H9 (cell line): Measurements from ENCODE around the gene SAG. TPM values are rescaled to one million over a fixed set of nuclear protein-coding genes. Genes with fewer than 3 reads are reported as not detected.

ENCODE experiments used
- DNase-seq: peaks from one replicate; pipeline ENCODE4 v3.0.0-alpha.2; 2017
- H2AFZ ChIP-seq: one replicate; pipeline ENCODE4 v1.6.1; 2013; ENCODE audit warnings: mild to moderate bottlenecking, low read length, control low read depth, moderate library complexity
- H2AK5ac ChIP-seq: 2 replicates; pipeline ENCODE4 v1.6.1; 2013; ENCODE audit warnings: low read length, control low read depth, mixed read lengths; ENCODE audit not compliant: insufficient read length
- H2BK120ac ChIP-seq: one replicate; pipeline ENCODE4 v1.6.1; 2013; ENCODE audit warnings: low read depth, mild to moderate bottlenecking, low read length, control low read depth, inconsistent platforms; ENCODE audit not compliant: poor library complexity, severe bottlenecking
- H2BK12ac ChIP-seq: 2 replicates; pipeline ENCODE4 v1.6.1; 2013; ENCODE audit warnings: low read length, control low read depth, mixed read lengths, low read depth; ENCODE audit not compliant: insufficient read length
- H2BK15ac ChIP-seq: 2 replicates; pipeline ENCODE4 v1.6.1; 2013; ENCODE audit warnings: low read depth, low read length, control low read depth
- H2BK20ac ChIP-seq: one replicate; pipeline ENCODE4 v1.6.1; 2013; ENCODE audit warnings: low read depth, mild to moderate bottlenecking, low read length, control low read depth, inconsistent platforms; ENCODE audit not compliant: poor library complexity, severe bottlenecking
- H2BK5ac ChIP-seq: 2 replicates; pipeline ENCODE4 v1.6.1; 2013; ENCODE audit warnings: low read length, control low read depth, mixed read lengths; ENCODE audit not compliant: insufficient read length
- H3K14ac ChIP-seq: 2 replicates; pipeline ENCODE4 v1.6.1; 2013; ENCODE audit warnings: low read length, control low read depth; ENCODE audit not compliant: insufficient read depth
- H3K18ac ChIP-seq: 2 replicates; pipeline ENCODE4 v1.6.1; 2013; ENCODE audit warnings: low read depth, mild to moderate bottlenecking, mixed read lengths, low read length, control low read depth; ENCODE audit not compliant: insufficient read length
- H3K23ac ChIP-seq: 2 replicates; pipeline ENCODE4 v1.6.1; 2013; ENCODE audit warnings: low read length, control low read depth, mixed read lengths, low read depth; ENCODE audit not compliant: insufficient read length
- H3K23me2 ChIP-seq: 2 replicates; pipeline ENCODE4 v1.6.1; 2013; ENCODE audit warnings: low read depth, mild to moderate bottlenecking, mixed read lengths, low read length, control low read depth; ENCODE audit not compliant: insufficient read length, poor library complexity, severe bottlenecking
- H3K27ac ChIP-seq: 2 replicates; pipeline ENCODE4 v1.5.1; 2013; ENCODE audit warnings: low read length, control low read depth, mixed read lengths, low read depth; ENCODE audit not compliant: insufficient read length
- H3K27me3 ChIP-seq: 2 replicates; pipeline ENCODE4 v1.6.1; 2013; ENCODE audit warnings: low read length, control low read depth, inconsistent platforms; ENCODE audit not compliant: insufficient read depth
- H3K4ac ChIP-seq: 2 replicates; pipeline ENCODE4 v1.6.1; 2013; ENCODE audit warnings: low read depth, mild to moderate bottlenecking, control low read depth, inconsistent platforms, low read length, moderate library complexity
- H3K4me1 ChIP-seq: 2 replicates; pipeline ENCODE4 v1.6.1; 2013; ENCODE audit warnings: low read length, control low read depth, inconsistent platforms; ENCODE audit not compliant: insufficient read depth
- H3K4me2 ChIP-seq: 2 replicates; pipeline ENCODE4 v1.6.1; 2013; ENCODE audit warnings: low read length, control low read depth, mixed read lengths; ENCODE audit not compliant: insufficient read length, insufficient read depth
- H3K56ac ChIP-seq: 2 replicates; pipeline ENCODE4 v1.6.1; 2013; ENCODE audit warnings: low read depth, mild to moderate bottlenecking, mixed read lengths, low read length, control low read depth; ENCODE audit not compliant: insufficient read length
- H3K79me1 ChIP-seq: 2 replicates; pipeline ENCODE4 v1.6.1; 2013; ENCODE audit warnings: low read depth, mild to moderate bottlenecking, moderate library complexity, low read length, control low read depth, inconsistent platforms; ENCODE audit not compliant: insufficient read depth, poor library complexity, severe bottlenecking
- H3K79me2 ChIP-seq: 2 replicates; pipeline ENCODE4 v1.6.1; 2013; ENCODE audit warnings: low read length, control low read depth, inconsistent platforms; ENCODE audit not compliant: insufficient read depth
- H3K9ac ChIP-seq: 2 replicates; pipeline ENCODE4 v1.6.1; 2013; ENCODE audit warnings: low read length, control low read depth, mixed read lengths; ENCODE audit not compliant: insufficient read length; ENCODE audit errors: extremely low read depth
- H3K9me3 ChIP-seq: one replicate; pipeline ENCODE4 v1.6.1; 2013; ENCODE audit warnings: low read depth, low read length, inconsistent platforms; ENCODE audit not compliant: control insufficient read depth
- H3T11ph ChIP-seq: one replicate; pipeline ENCODE4 v1.6.1; 2013; ENCODE audit warnings: mild to moderate bottlenecking, low read length, control low read depth, inconsistent platforms
- H4K20me1 ChIP-seq: one replicate; pipeline ENCODE4 v1.6.1; 2013; ENCODE audit not compliant: control insufficient read depth, insufficient read length, insufficient read depth
- H4K5ac ChIP-seq: 2 replicates; pipeline ENCODE4 v1.6.1; 2013; ENCODE audit warnings: low read depth, mild to moderate bottlenecking, mixed read lengths, low read length, control low read depth; ENCODE audit not compliant: insufficient read length
- H4K8ac ChIP-seq: replicated peaks from 2 replicates; pipeline ENCODE4 v1.6.1; 2013; ENCODE audit warnings: low read length, control low read depth, mixed read lengths, low read depth; ENCODE audit not compliant: insufficient read length
- H4K91ac ChIP-seq: 2 replicates; pipeline ENCODE4 v1.6.1; 2013; ENCODE audit warnings: low read depth, mild to moderate bottlenecking, moderate library complexity, mixed read lengths, low read length, control low read depth; ENCODE audit not compliant: insufficient read length
- H3K27ac Mint-ChIP-seq, 3 experiments: 2 replicates in 2 of 3; 3 replicates in 1 of 3; pipeline ENCODE4 v1.8.0; 2020 to 2021; ENCODE audit warnings: mixed read lengths in 3 of 3, mild to moderate bottlenecking in 1 of 3, moderate library complexity in 1 of 3
- H3K27me3 Mint-ChIP-seq: 2 replicates; pipeline ENCODE4 v1.8.0; 2021; ENCODE audit warnings: low read depth, mild to moderate bottlenecking, moderate library complexity, mixed read lengths
- H3K36me3 Mint-ChIP-seq, 3 experiments: 2 replicates in 2 of 3; 3 replicates in 1 of 3; pipeline ENCODE4 v1.8.0; 2020 to 2021; ENCODE audit warnings: low read depth in 3 of 3, mixed read lengths in 3 of 3; ENCODE audit not compliant: insufficient read depth in 1 of 3
- H3K4me1 Mint-ChIP-seq, 2 experiments: 2 replicates each; pipeline ENCODE4 v1.8.0; 2020; ENCODE audit warnings: mixed read lengths in 2 of 2
- H3K4me3 Mint-ChIP-seq, 2 experiments: 2 replicates in 1 of 2; 3 replicates in 1 of 2; pipeline ENCODE4 v1.8.0; 2020 to 2021; ENCODE audit warnings: mild to moderate bottlenecking in 2 of 2, mixed read lengths in 2 of 2, moderate library complexity in 1 of 2
- H3K9me3 Mint-ChIP-seq, 2 experiments: 2 replicates in 1 of 2; 3 replicates in 1 of 2; pipeline ENCODE4 v1.8.0; 2020; ENCODE audit warnings: mild to moderate bottlenecking in 2 of 2, mixed read lengths in 2 of 2, moderate library complexity in 1 of 2
- CTCF ChIP-seq: fragments of 200-600 bp; sonication (generic); conservative IDR thresholded peaks from 3 replicates; pipeline ENCODE4 v1.8.0; 2021; ENCODE audit warnings: antibody characterized with exemption, mild to moderate bottlenecking
- WGBS: extraction: QIAGEN DNeasy Blood & Tissue Kit; methylation state at CpG from one replicate; pipeline ENCODE4 v1.1.7; 2013; ENCODE audit warnings: missing lambda C conversion rate, low lambda C conversion rate, mixed read lengths; ENCODE audit not compliant: insufficient read length; ENCODE audit errors: extremely low coverage; 5-methylcytosine and 5-hydroxymethylcytosine counted together
- total RNA-seq: library from RNA; stranded (reverse); gene quantifications from 2 replicates; pipeline ENCODE4 v1.2.1, GENCODE V29; 2021

SAG gene
- total RNA-seq, 1 experiment from 2014 or later: not detected

GRCh38 chr2:233325256-233325655 lies 17.6 kb downstream of the SAG start:
- H3K4me1 ChIP-seq: peaks cover 2% of the 10 kb centered on the region; the same call in 1 of the 2 replicates
- H3K4ac ChIP-seq: no peak overlapping the region
- no peak overlapping the region for H3K14ac ChIP-seq
- H3K56ac ChIP-seq: no peak overlapping the region
- no CpG with 5 or more reads among the region's 4 CpGs for WGBS
- no peak overlapping the region for H3K18ac ChIP-seq
- H3K23me2 ChIP-seq: no peaks in the 10 kb centered on the region
- no peak for TF ChIP-seq CTCF
- H2BK15ac ChIP-seq: no peak overlapping the region
- H2BK12ac ChIP-seq: no peak overlapping the region
- H3T11ph ChIP-seq: no peak overlapping the region
- no peaks in the 10 kb centered on the region for H3K27me3 ChIP-seq
- H3K9me3 Mint-ChIP-seq: no peaks in the 10 kb centered on the region; a peak in 1 of 5 replicates
- no peaks in the 10 kb centered on the region for H3K9me3 ChIP-seq
- H3K79me1 ChIP-seq: no peaks in the 10 kb centered on the region
- no peaks in the 10 kb centered on the region; a peak in 2 of 7 replicates for H3K36me3 Mint-ChIP-seq
- H3K27ac ChIP-seq: no peak overlapping the region
- no peak for DNase-seq
- peaks cover 2% of the 10 kb centered on the region for H4K20me1 ChIP-seq
- no peak overlapping the region for H3K9ac ChIP-seq
- H3K4me1 Mint-ChIP-seq: peaks cover 14 to 15% of the 10 kb centered on the region in 2 experiments
- H3K27me3 Mint-ChIP-seq: peaks cover 85% of the 10 kb centered on the region
- no peak overlapping the region for H2BK120ac ChIP-seq
- H4K8ac ChIP-seq: no peak overlapping the region
- H3K27ac Mint-ChIP-seq: no peak overlapping the region
- H3K4me3 Mint-ChIP-seq: no peak overlapping the region
- no peak overlapping the region for H2BK20ac ChIP-seq
- no peak overlapping the region for H4K5ac ChIP-seq
- no peak overlapping the region for H3K4me2 ChIP-seq
- no peak overlapping the region for H4K91ac ChIP-seq
- H2BK5ac ChIP-seq: no peak overlapping the region
- no peak overlapping the region for H2AK5ac ChIP-seq
- H3K79me2 ChIP-seq: no peaks in the 10 kb centered on the region
- no peak overlapping the region for H2AFZ ChIP-seq
- no peak overlapping the region for H3K23ac ChIP-seq
